ENCODE measurements around the gene DLX5.

GRCh38 chr7:97002555-97003261, 21.9 kb downstream of the DLX5 start:
- TF ChIP-seq, protein P1, sequence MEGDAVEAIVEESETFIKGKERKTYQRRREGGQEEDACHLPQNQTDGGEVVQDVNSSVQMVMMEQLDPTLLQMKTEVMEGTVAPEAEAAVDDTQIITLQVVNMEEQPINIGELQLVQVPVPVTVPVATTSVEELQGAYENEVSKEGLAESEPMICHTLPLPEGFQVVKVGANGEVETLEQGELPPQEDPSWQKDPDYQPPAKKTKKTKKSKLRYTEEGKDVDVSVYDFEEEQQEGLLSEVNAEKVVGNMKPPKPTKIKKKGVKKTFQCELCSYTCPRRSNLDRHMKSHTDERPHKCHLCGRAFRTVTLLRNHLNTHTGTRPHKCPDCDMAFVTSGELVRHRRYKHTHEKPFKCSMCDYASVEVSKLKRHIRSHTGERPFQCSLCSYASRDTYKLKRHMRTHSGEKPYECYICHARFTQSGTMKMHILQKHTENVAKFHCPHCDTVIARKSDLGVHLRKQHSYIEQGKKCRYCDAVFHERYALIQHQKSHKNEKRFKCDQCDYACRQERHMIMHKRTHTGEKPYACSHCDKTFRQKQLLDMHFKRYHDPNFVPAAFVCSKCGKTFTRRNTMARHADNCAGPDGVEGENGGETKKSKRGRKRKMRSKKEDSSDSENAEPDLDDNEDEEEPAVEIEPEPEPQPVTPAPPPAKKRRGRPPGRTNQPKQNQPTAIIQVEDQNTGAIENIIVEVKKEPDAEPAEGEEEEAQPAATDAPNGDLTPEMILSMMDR (IDR thresholded peaks at IDR 0.05; ENCODE audit: insufficient read depth, low read depth, low read length) = no peak
- TF ChIP-seq EZH2 (IDR thresholded peaks at IDR 0.05; ENCODE audit: insufficient read depth, low read length) = peak; percentile 65

All from astrocyte (in vitro differentiated cells and primary cell).